Measurements from ENCODE around the gene EVI5L.
"Not testable (repeated sequence)": the region's sequence is repeated elsewhere in the genome, so short reads cannot be mapped to it uniquely, and the experiment has no call there.

EVI5L gene

GRCh38 chr19:7801020-7801570 lies 28.9 kb upstream of the EVI5L start:
- H3K9me3 Mint-ChIP-seq, result no peaks in the 10 kb centered on the region
- no peaks in the 10 kb centered on the region for H3K36me3 Mint-ChIP-seq
- peaks cover 11% of the 10 kb centered on the region for H3K4me1 Mint-ChIP-seq
- no peak overlapping the region for H3K4me3 Mint-ChIP-seq
- H3K27me3 Mint-ChIP-seq, result peaks cover 14% of the 10 kb centered on the region
- H3K27ac Mint-ChIP-seq, result peak overlapping the region; percentile 51

GRCh38 chr19:7806234-7806633 lies 23.8 kb upstream of the EVI5L start:
- Mint-ChIP-seq H3K4me1 (peaks cover 9% of the 10 kb centered on the region), H3K4me3 (no peak overlapping the region), H3K36me3 (peaks cover 2% of the 10 kb centered on the region), H3K27me3 (peaks cover 5% of the 10 kb centered on the region), H3K9me3 (no peaks in the 10 kb centered on the region), H3K27ac (no peak overlapping the region)

- H3K27ac Mint-ChIP-seq, result no peak overlapping the region
- peaks cover 5% of the 10 kb centered on the region for H3K27me3 Mint-ChIP-seq
- peaks cover 9% of the 10 kb centered on the region for H3K4me1 Mint-ChIP-seq
- H3K9me3 Mint-ChIP-seq, result no peaks in the 10 kb centered on the region
- peaks cover 3% of the 10 kb centered on the region for H3K36me3 Mint-ChIP-seq
- H3K4me3 Mint-ChIP-seq, result no peak overlapping the region
These were observed 23.1 kb upstream of the EVI5L start for GRCh38 chr19:7806876-7807275.

- Mint-ChIP-seq H3K4me1 (peaks cover 9% of the 10 kb centered on the region), H3K27me3 (no peaks in the 10 kb centered on the region), H3K27ac (no peak overlapping the region), H3K36me3 (peaks cover 4% of the 10 kb centered on the region), H3K4me3 (no peak overlapping the region), H3K9me3 (no peaks in the 10 kb centered on the region)
These were observed 21.9 kb upstream of the EVI5L start for GRCh38 chr19:7808108-7808507.

DNA sequence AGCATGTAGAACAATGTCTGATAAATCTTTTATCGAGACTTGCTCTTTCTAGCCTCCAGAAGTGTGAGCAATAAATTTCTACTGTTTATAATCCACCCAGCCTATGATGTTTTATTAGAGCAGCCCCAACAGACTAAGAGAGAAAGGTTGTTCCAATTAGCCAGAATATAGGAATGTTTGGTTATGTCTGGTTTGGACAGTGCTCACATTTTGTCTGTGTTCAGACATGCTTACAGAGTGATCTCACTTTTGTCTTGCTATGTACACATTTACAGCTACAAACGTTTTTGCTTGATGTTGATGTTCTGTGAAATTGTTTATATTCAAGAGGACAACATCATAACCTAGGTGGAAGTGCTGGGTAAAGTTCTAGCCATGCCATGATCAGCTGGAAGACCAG lies 18.0 kb upstream of the EVI5L start:
- H3K9me3 Mint-ChIP-seq, result no peaks in the 10 kb centered on the region
- no peak overlapping the region for H3K4me3 Mint-ChIP-seq
- no peak overlapping the region for H3K27ac Mint-ChIP-seq
- H3K27me3 Mint-ChIP-seq, result peaks cover 1% of the 10 kb centered on the region
- H3K36me3 Mint-ChIP-seq, result peaks cover 5% of the 10 kb centered on the region
- H3K4me1 Mint-ChIP-seq, result peaks cover 24% of the 10 kb centered on the region

- Mint-ChIP-seq H3K4me1 (peaks cover 14% of the 10 kb centered on the region), H3K4me3 (no peak overlapping the region), H3K27me3 (peaks cover 1% of the 10 kb centered on the region), H3K36me3 (peaks cover 5% of the 10 kb centered on the region), H3K9me3 (no peaks in the 10 kb centered on the region), H3K27ac (no peak overlapping the region)
These were observed 14.7 kb upstream of the EVI5L start for GRCh38 chr19:7815325-7815724.

DNA sequence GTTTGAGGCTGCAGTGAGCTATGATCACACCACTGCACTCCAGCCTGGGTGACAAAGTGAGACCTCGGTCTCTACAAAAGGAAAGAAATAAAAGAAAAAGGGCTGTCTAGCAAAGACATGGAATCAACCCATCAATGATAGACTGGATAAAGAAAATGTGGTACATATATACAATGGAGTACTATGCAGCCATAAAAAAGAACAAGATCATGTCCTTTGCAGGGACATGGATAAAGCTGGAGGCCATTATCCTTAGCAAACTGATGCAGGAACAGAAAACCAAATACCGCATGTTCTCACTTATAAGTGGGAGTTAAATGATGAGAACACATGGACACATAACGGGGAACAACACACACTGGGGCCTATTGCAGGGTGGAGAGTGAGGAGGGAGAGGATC lies 14.0 kb upstream of the EVI5L start:
- H3K9me3 Mint-ChIP-seq, H3K4me3 Mint-ChIP-seq, H3K36me3 Mint-ChIP-seq, H3K27me3 Mint-ChIP-seq, H3K27ac Mint-ChIP-seq: not testable (repeated sequence)
- peaks cover 14% of the 10 kb centered on the region for H3K4me1 Mint-ChIP-seq

GRCh38 chr19:7817801-7818200 lies 12.2 kb upstream of the EVI5L start:
- H3K4me3 Mint-ChIP-seq, result no peak overlapping the region
- no peak overlapping the region for H3K27ac Mint-ChIP-seq
- peaks cover 5% of the 10 kb centered on the region for H3K27me3 Mint-ChIP-seq
- H3K9me3 Mint-ChIP-seq, result no peaks in the 10 kb centered on the region
- peaks cover 14% of the 10 kb centered on the region for H3K4me1 Mint-ChIP-seq
- H3K36me3 Mint-ChIP-seq, result peaks cover 2% of the 10 kb centered on the region

- no peaks in the 10 kb centered on the region for H3K9me3 Mint-ChIP-seq
- no peak overlapping the region for H3K27ac Mint-ChIP-seq
- H3K4me1 Mint-ChIP-seq, result peaks cover 14% of the 10 kb centered on the region
- peaks cover 2% of the 10 kb centered on the region for H3K36me3 Mint-ChIP-seq
- no peak overlapping the region for H3K4me3 Mint-ChIP-seq
- peaks cover 5% of the 10 kb centered on the region for H3K27me3 Mint-ChIP-seq
These were observed 11.2 kb upstream of the EVI5L start for GRCh38 chr19:7818806-7819205.

- Mint-ChIP-seq H3K4me1 (peaks cover 14% of the 10 kb centered on the region), H3K27ac (no peak overlapping the region), H3K9me3 (no peaks in the 10 kb centered on the region), H3K4me3 (no peak overlapping the region), H3K27me3 (peaks cover 5% of the 10 kb centered on the region), H3K36me3 (peaks cover 2% of the 10 kb centered on the region)
These were observed 10.7 kb upstream of the EVI5L start for GRCh38 chr19:7819337-7819736.

- peaks cover 3% of the 10 kb centered on the region for H3K4me1 Mint-ChIP-seq
- no peak overlapping the region for H3K27ac Mint-ChIP-seq
- H3K27me3 Mint-ChIP-seq, result peaks cover 5% of the 10 kb centered on the region
- no peak overlapping the region for H3K4me3 Mint-ChIP-seq
- peaks cover 2% of the 10 kb centered on the region for H3K36me3 Mint-ChIP-seq
- no peaks in the 10 kb centered on the region for H3K9me3 Mint-ChIP-seq
These were observed 9.4 kb upstream of the EVI5L start for GRCh38 chr19:7820588-7820987.

GRCh38 chr19:7822910-7823515 lies 7.0 kb upstream of the EVI5L start:
- no peaks in the 10 kb centered on the region for H3K4me1 Mint-ChIP-seq
- no peaks in the 10 kb centered on the region for H3K9me3 Mint-ChIP-seq
- no peaks in the 10 kb centered on the region for H3K36me3 Mint-ChIP-seq
- H3K27ac Mint-ChIP-seq, result peak overlapping the region; percentile 71
- H3K27me3 Mint-ChIP-seq, result peaks cover 4% of the 10 kb centered on the region
- H3K4me3 Mint-ChIP-seq, result no peak overlapping the region

GRCh38 chr19:7823686-7824301 lies 6.2 kb upstream of the EVI5L start:
- no peaks in the 10 kb centered on the region for H3K4me1 Mint-ChIP-seq
- no peaks in the 10 kb centered on the region for H3K36me3 Mint-ChIP-seq
- peaks cover 4% of the 10 kb centered on the region for H3K27me3 Mint-ChIP-seq
- no peak overlapping the region for H3K4me3 Mint-ChIP-seq
- H3K27ac Mint-ChIP-seq, result no peak overlapping the region
- H3K9me3 Mint-ChIP-seq, result no peaks in the 10 kb centered on the region

DNA sequence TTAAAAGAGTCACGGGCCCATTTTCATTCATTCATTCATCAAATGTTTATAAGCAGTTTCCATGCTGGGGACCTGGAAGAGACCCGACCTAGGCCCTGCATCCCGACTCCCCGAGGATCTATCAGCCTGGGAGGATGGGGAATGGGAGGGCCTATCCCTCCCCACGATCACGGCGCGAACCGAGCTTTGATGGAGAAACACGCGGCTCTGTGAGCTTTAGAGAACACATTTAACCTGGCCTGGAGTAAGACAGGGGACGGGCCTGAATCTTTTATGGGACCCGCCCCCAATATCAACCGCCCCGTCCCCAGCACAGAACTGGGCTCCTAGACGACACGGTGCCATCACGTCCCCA lies 875 bp upstream of the EVI5L start:
- Mint-ChIP-seq H3K27ac (peak overlapping the region; percentile 89), H3K36me3 (no peaks in the 10 kb centered on the region), H3K27me3 (peaks cover 1% of the 10 kb centered on the region), H3K9me3 (no peaks in the 10 kb centered on the region), H3K4me3 (peak overlapping the region; percentile 90), H3K4me1 (peaks cover 23% of the 10 kb centered on the region)

- H3K4me1 Mint-ChIP-seq, result peaks cover 23% of the 10 kb centered on the region
- no peak overlapping the region for H3K27ac Mint-ChIP-seq
These were observed 304 bp downstream of the EVI5L start for GRCh38 chr19:7830272-7830771.

GRCh38 chr19:7830823-7831222 lies 805 bp downstream of the EVI5L start:
- Mint-ChIP-seq H3K27me3 (peaks cover 1% of the 10 kb centered on the region), H3K4me1 (peaks cover 23% of the 10 kb centered on the region), H3K9me3 (no peaks in the 10 kb centered on the region)

More at GRCh38 chr19:7830272-7830771, 304 bp downstream of the EVI5L start:
- Mint-ChIP-seq H3K36me3 (no peaks in the 10 kb centered on the region), H3K9me3 (no peaks in the 10 kb centered on the region), H3K4me3 (no peak overlapping the region), H3K27me3 (peaks cover 1% of the 10 kb centered on the region)

More at GRCh38 chr19:7830823-7831222, 805 bp downstream of the EVI5L start:
- Mint-ChIP-seq H3K4me3 (peak overlapping the region; percentile 79), H3K36me3 (no peaks in the 10 kb centered on the region), H3K27ac (no peak overlapping the region)
